ENCODE data around the gene SLC49A4. TPM values are rescaled to one million over a fixed set of nuclear protein-coding genes. Genes with fewer than 3 reads are reported as not detected.

SLC49A4 gene
- total and polyA plus RNA-seq, 11 donors: 5.6 to 25.4 (median 14.4) TPM

GRCh38 chr3:122785231-122785630, 9.6 kb upstream of the SLC49A4 start:
- Histone ChIP-seq H3K4me1 (peaks cover 0 to 24% (median 0%) of the 10 kb centered on the region in 12 donors), H3K27ac (no peak overlapping the region), H3K4me3 (no peak overlapping the region), H3K9me3 (no peaks in the 10 kb centered on the region), H3K27me3 (no peaks in the 10 kb centered on the region), H3K36me3 (peaks cover 0 to 12% (median 0%) of the 10 kb centered on the region in 9 donors)
- intact Hi-C loops (cut with DNase I): no loop called here
- no peak for DNase-seq
- WGBS, 4 donors: 71 to 93% (median 85%) methylated on average over 1 of the region's 1 CpG
- no peak for ATAC-seq
- TF ChIP-seq POLR2A (IDR thresholded peaks at IDR 0.05) (no peak), CTCF (IDR thresholded peaks at IDR 0.05) (no peak)

GRCh38 chr3:122786066-122786465, 8.8 kb upstream of the SLC49A4 start:
- no peak for ATAC-seq
- whole genome bisulfite sequencing, 4 donors: 96 to 100% (median 98%) methylated on average over 1 of the region's 1 CpG
- no peaks in the 10 kb centered on the region for H3K9me3 ChIP-seq
- H3K4me1 ChIP-seq: peaks cover 0 to 32% (median 0%) of the 10 kb centered on the region in 12 donors
- DNase-seq: no peak
- no peak overlapping the region for H3K27ac ChIP-seq
- H3K4me3 ChIP-seq: no peak overlapping the region
- H3K36me3 ChIP-seq: peaks cover 0 to 12% (median 0%) of the 10 kb centered on the region in 9 donors
- TF ChIP-seq POLR2A (IDR thresholded peaks at IDR 0.05) (no peak), CTCF (IDR thresholded peaks at IDR 0.05) (no peak)
- no peaks in the 10 kb centered on the region for H3K27me3 ChIP-seq
- intact Hi-C loops (cut with DNase I): no loop called here

- Histone ChIP-seq H3K4me1 (peaks cover 0 to 50% (median under 1%) of the 10 kb centered on the region in 12 donors), H3K9me3 (no peaks in the 10 kb centered on the region), H3K4me3 (no peak overlapping the region), H3K27ac (no peak overlapping the region), H3K36me3 (peaks cover 0 to 12% (median 0%) of the 10 kb centered on the region in 9 donors), H3K27me3 (no peaks in the 10 kb centered on the region)
- DNase-seq (no peak), ATAC-seq (no peak)
- 90 to 98% (median 92%) methylated on average over 2 of the region's 2 CpGs for WGBS, 4 donors
- TF ChIP-seq CTCF (IDR thresholded peaks at IDR 0.05) (no peak), POLR2A (IDR thresholded peaks at IDR 0.05) (no peak)
- intact Hi-C loops (cut with DNase I): no loop called here
Observed at GRCh38 chr3:122787872-122788271, 7.0 kb upstream of the SLC49A4 start.

- DNase-seq: no peak
- H3K4me1 ChIP-seq: peaks cover 0 to 59% (median 5%) of the 10 kb centered on the region in 12 donors
- TF ChIP-seq POLR2A (IDR thresholded peaks at IDR 0.05) (no peak), CTCF (IDR thresholded peaks at IDR 0.05) (no peak)
- no peak overlapping the region for H3K27ac ChIP-seq
- 89 to 92% (median 91%) methylated on average over 11 of the region's 11 CpGs for WGBS, 4 donors
- ATAC-seq: no peak
- peaks cover 0 to 10% (median 0%) of the 10 kb centered on the region in 9 donors for H3K36me3 ChIP-seq
- intact Hi-C loops (cut with DNase I): loop anchor here in 2 of 10 donors (5.0 kb wide), 1 partner anchor 107 kb away; the partner anchor contains the start of gene PARP14 (in 2 of the 2)
- no peaks in the 10 kb centered on the region for H3K9me3 ChIP-seq
- H3K27me3 ChIP-seq: no peaks in the 10 kb centered on the region
- no peak overlapping the region for H3K4me3 ChIP-seq
Observed at GRCh38 chr3:122789585-122790273, 5.1 kb upstream of the SLC49A4 start.

Data from heart left ventricle (tissue), 16 donors.